GM21526 (cell line): ENCODE measurements around the gene EEIG1.
"Not testable (repeated sequence)": the region's sequence is repeated elsewhere in the genome, so short reads cannot be mapped to it uniquely, and the experiment has no call there.

Experiments
- ATAC-seq: cut with Tn5 transposase; IDR thresholded peaks from one replicate; pipeline ENCODE4 v1.9.1; 2021; ENCODE audit warnings: moderate library complexity; ENCODE audit not compliant: unreplicated experiment, low FRiP score

EEIG1 gene

GRCh38 chr9:127980706-127981558 is at the start of gene EEIG1:
EEIG1 (minus strand) TSS chr9:127980989; CDS start chr9:127980137, 852 bp downstream.
- ATAC-seq, result peak; percentile 60

GRCh38 chr9:128027705-128028104 is 46.9 kb upstream of the EEIG1 start:
- no peak for ATAC-seq

- no peak for ATAC-seq
These were observed 46.2 kb upstream of the EEIG1 start for GRCh38 chr9:128026773-128027541.

GRCh38 chr9:128026255-128026772 is 45.5 kb upstream of the EEIG1 start:
- ATAC-seq, result no peak

- no peak for ATAC-seq
These were observed 44.9 kb upstream of the EEIG1 start for GRCh38 chr9:128025736-128026135.

GRCh38 chr9:128024761-128025308 is 44.0 kb upstream of the EEIG1 start:
- no peak for ATAC-seq

- ATAC-seq, result not testable (repeated sequence)
These were observed 42.9 kb upstream of the EEIG1 start for GRCh38 chr9:128023671-128024070.

GRCh38 chr9:128022886-128023285 is 42.1 kb upstream of the EEIG1 start:
- no peak for ATAC-seq

- ATAC-seq, result no peak
These were observed 40.3 kb upstream of the EEIG1 start for GRCh38 chr9:128021098-128021497.

GRCh38 chr9:128020692-128021091 is 39.9 kb upstream of the EEIG1 start:
- no peak for ATAC-seq

GRCh38 chr9:128015696-128016095 is 34.9 kb upstream of the EEIG1 start:
- no peak for ATAC-seq

- no peak for ATAC-seq
These were observed 30.5 kb upstream of the EEIG1 start for GRCh38 chr9:128011071-128011817.

GRCh38 chr9:128009639-128010038 is 28.9 kb upstream of the EEIG1 start:
- ATAC-seq, result no peak

- no peak for ATAC-seq
These were observed 27.4 kb upstream of the EEIG1 start for GRCh38 chr9:128008171-128008570.

GRCh38 chr9:128007566-128008138 is 26.9 kb upstream of the EEIG1 start:
- peak; percentile 60 for ATAC-seq

- ATAC-seq, result no peak
These were observed 25.7 kb upstream of the EEIG1 start for GRCh38 chr9:128006332-128006996.

GRCh38 chr9:128005923-128006322 is 25.1 kb upstream of the EEIG1 start:
- ATAC-seq, result no peak

- ATAC-seq, result no peak
These were observed 23.3 kb upstream of the EEIG1 start for GRCh38 chr9:128003966-128004604.

- no peak for ATAC-seq
These were observed 22.2 kb upstream of the EEIG1 start for GRCh38 chr9:128002959-128003358.
